SKM-1 (cell line): Measurements from ENCODE around the gene MRPL39.

Experiments used
- DNase-seq: peaks from one replicate; lab custom pipeline; 2025; ENCODE audit not compliant: unreplicated experiment; lab: John Stamatoyannopoulos, UW

MRPL39 gene

GRCh38 chr21:25569711-25570110 lies 37.6 kb downstream of the MRPL39 start:
- no peak for DNase-seq

GRCh38 chr21:25569084-25569483 lies 38.2 kb downstream of the MRPL39 start:
- DNase-seq, result no peak

- DNase-seq, result no peak
These were observed 39.0 kb downstream of the MRPL39 start for GRCh38 chr21:25568246-25568645.

GRCh38 chr21:25567472-25567871 lies 39.8 kb downstream of the MRPL39 start:
- no peak for DNase-seq

- no peak for DNase-seq
These were observed 40.6 kb downstream of the MRPL39 start for GRCh38 chr21:25566645-25567044.

- DNase-seq, result no peak
These were observed 41.7 kb downstream of the MRPL39 start for GRCh38 chr21:25565272-25566211.

- DNase-seq, result no peak
These were observed 42.8 kb downstream of the MRPL39 start for GRCh38 chr21:25564349-25564948.

- peak; percentile 66 for DNase-seq
These were observed 43.7 kb downstream of the MRPL39 start for GRCh38 chr21:25563361-25564116.

GRCh38 chr21:25562660-25563059 lies 44.6 kb downstream of the MRPL39 start:
- no peak for DNase-seq

- DNase-seq, result peak; percentile 29
These were observed 45.3 kb downstream of the MRPL39 start for GRCh38 chr21:25561668-25562641.

GRCh38 chr21:25560891-25561290 lies 46.4 kb downstream of the MRPL39 start:
- DNase-seq, result no peak

GRCh38 chr21:25560271-25560685 lies 47.0 kb downstream of the MRPL39 start:
- peak; percentile 6 for DNase-seq

- no peak for DNase-seq
These were observed 47.5 kb downstream of the MRPL39 start for GRCh38 chr21:25559746-25560145.

- no peak for DNase-seq
These were observed 49.2 kb downstream of the MRPL39 start for GRCh38 chr21:25558123-25558522.

GRCh38 chr21:25557180-25557579 lies 50.1 kb downstream of the MRPL39 start:
- no peak for DNase-seq

GRCh38 chr21:25556091-25556490 lies 51.2 kb downstream of the MRPL39 start:
- DNase-seq, result no peak

- DNase-seq, result no peak
These were observed 51.8 kb downstream of the MRPL39 start for GRCh38 chr21:25555492-25555891.

- DNase-seq, result no peak
These were observed 54.4 kb downstream of the MRPL39 start for GRCh38 chr21:25552856-25553255.

- no peak for DNase-seq
These were observed 55.7 kb downstream of the MRPL39 start for GRCh38 chr21:25551569-25551968.

GRCh38 chr21:25550352-25551120 lies 56.7 kb downstream of the MRPL39 start:
- no peak for DNase-seq
